Prostate gland (tissue), 2 donors: Measurements from ENCODE around the gene SH2B3. TPM values are rescaled to one million over a fixed set of nuclear protein-coding genes. Genes with fewer than 3 reads are reported as not detected.

Source experiments
- DNase-seq: peaks from one replicate; pipeline ENCODE4 v3.0.0-alpha.2; 2019; ENCODE audit warnings: low spot score
- H3K27ac ChIP-seq, 2 donors: fragments of 200-600 bp; sonication (generic); 2 replicates each; pipeline ENCODE4 v1.5.1; 2017 to 2019
- H3K27me3 ChIP-seq: fragments of 200-600 bp; sonication (generic); replicated peaks from 2 replicates; pipeline ENCODE4 v1.5.1; 2019; ENCODE audit not compliant: insufficient read depth
- H3K36me3 ChIP-seq, 2 donors: fragments of 200-600 bp; sonication (generic); 1 replicate in 1 of 2; 2 replicates in 1 of 2; pipeline versions ENCODE4 v1.5.1 to v1.8.1; 2017 to 2019
- H3K4me1 ChIP-seq: fragments of 200-600 bp; sonication (generic); replicated peaks from 2 replicates; pipeline ENCODE4 v1.5.1; 2019
- H3K4me3 ChIP-seq, 2 donors: fragments of 200-600 bp; sonication (generic); 2 replicates each; pipeline ENCODE4 v1.5.1; 2017 to 2019
- H3K9me3 ChIP-seq: fragments of 200-600 bp; sonication (generic); 2 replicates; pipeline ENCODE4 v1.5.1; 2017
- POLR2A ChIP-seq: fragments of 450-650 bp; IDR thresholded peaks from one replicate; pipeline ENCODE4 v1.6.1; 2016; ENCODE audit warnings: antibody characterized with exemption, mild to moderate bottlenecking
- POLR2AphosphoS5 ChIP-seq: sonication (generic); formaldehyde crosslinking; IDR thresholded peaks from one replicate; pipeline ENCODE4 v1.6.1; 2017; ENCODE audit warnings: antibody characterized with exemption
- WGBS: methylation state at CpG from one replicate; pipeline ENCODE4 v1.1.5; 2018; 5-methylcytosine and 5-hydroxymethylcytosine counted together
- intact Hi-C: fragments of 100-400 bp; cut with DNase I; formaldehyde crosslinking; loops from one replicate; pipeline ENCODE4 v1.14.2; 2022
- total RNA-seq, 2 donors: library from RNA; depleted of rRNA; stranded (reverse); fragments of >200 nt; gene quantifications; one replicate each; pipeline ENCODE4 v1.1.0, GENCODE V29; 2016
- TF ChIP-seq, protein P1 (sequence below), 4 experiments: fragments of 200-600 bp in 2 of 4; fragments of 450-650 bp in 2 of 4; sonication (generic) in 2 of 4; IDR thresholded peaks; 1 replicate in 3 of 4; 2 replicates in 1 of 4; pipeline ENCODE4 v1.5.1; 2016 to 2019; ENCODE audit warnings: antibody characterized with exemption in 4 of 4, mild to moderate bottlenecking in 2 of 4, moderate library complexity in 2 of 4

The SH2B3 gene
- total RNA-seq, 2 donors from 2014 or later: 13.3 to 34.8 TPM

DNA sequence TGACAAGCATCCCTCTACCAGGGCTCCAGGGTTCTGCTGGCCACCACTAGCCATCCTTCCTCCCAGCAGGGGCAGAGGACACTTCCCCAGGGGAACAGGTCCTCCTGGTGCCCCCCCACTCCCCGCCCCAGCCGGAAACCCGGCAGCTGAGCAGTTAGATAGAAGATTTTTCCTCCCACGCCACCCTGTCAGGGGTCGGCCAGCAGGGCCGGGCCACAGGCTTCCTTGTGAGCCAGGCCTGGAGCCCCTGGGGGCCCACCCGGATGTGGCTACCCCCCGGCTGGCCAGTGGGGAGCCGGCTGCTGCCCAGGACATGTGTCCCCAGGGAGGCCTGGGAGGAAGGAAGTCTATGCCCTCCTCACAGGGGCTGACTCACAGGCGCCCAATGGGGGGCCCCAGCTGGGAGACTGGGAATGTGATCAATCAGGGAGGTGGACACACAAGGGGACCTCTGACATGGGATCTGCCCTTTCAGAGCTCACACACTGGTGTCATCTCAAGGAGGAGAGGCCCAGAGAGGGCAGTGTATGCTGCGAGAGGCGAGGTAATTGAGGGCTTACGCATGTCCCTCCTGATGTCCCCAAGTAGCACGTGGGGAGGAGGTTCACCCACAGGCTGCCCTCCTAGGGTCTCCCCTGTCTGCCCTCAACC is 4.2 kb downstream of the SH2B3 start:
- 64% methylated on average over 14 of the region's 14 CpGs for WGBS
- H3K4me1 ChIP-seq: peaks cover 5% of the 10 kb centered on the region
- no peak overlapping the region for H3K4me3 ChIP-seq
- TF ChIP-seq, protein P1, sequence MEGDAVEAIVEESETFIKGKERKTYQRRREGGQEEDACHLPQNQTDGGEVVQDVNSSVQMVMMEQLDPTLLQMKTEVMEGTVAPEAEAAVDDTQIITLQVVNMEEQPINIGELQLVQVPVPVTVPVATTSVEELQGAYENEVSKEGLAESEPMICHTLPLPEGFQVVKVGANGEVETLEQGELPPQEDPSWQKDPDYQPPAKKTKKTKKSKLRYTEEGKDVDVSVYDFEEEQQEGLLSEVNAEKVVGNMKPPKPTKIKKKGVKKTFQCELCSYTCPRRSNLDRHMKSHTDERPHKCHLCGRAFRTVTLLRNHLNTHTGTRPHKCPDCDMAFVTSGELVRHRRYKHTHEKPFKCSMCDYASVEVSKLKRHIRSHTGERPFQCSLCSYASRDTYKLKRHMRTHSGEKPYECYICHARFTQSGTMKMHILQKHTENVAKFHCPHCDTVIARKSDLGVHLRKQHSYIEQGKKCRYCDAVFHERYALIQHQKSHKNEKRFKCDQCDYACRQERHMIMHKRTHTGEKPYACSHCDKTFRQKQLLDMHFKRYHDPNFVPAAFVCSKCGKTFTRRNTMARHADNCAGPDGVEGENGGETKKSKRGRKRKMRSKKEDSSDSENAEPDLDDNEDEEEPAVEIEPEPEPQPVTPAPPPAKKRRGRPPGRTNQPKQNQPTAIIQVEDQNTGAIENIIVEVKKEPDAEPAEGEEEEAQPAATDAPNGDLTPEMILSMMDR (IDR thresholded peaks at IDR 0.05): no peak
- TF ChIP-seq POLR2AphosphoS5 (no peak), POLR2A (no peak)
- intact Hi-C loops: loop anchor here (5.0 kb wide), 1 partner anchor 42 kb away; no protein-coding TSS in a partner anchor
- H3K9me3 ChIP-seq: no peaks in the 10 kb centered on the region
- no peaks in the 10 kb centered on the region for H3K36me3 ChIP-seq
- DNase-seq: no peak
- H3K27ac ChIP-seq: peak overlapping the region; percentile 31 to 54
- no peaks in the 10 kb centered on the region for H3K27me3 ChIP-seq

- Histone ChIP-seq H3K36me3 (no peaks in the 10 kb centered on the region), H3K27ac (peak overlapping the region; percentile 31 to 54), H3K27me3 (no peaks in the 10 kb centered on the region), H3K4me3 (no peak overlapping the region), H3K4me1 (no peaks in the 10 kb centered on the region), H3K9me3 (no peaks in the 10 kb centered on the region)
- no peak for DNase-seq
- TF ChIP-seq, protein P1 (IDR thresholded peaks at IDR 0.05): no peak
- TF ChIP-seq POLR2A (no peak), POLR2AphosphoS5 (no peak)
- WGBS: 82% methylated on average over 12 of the region's 12 CpGs
- intact Hi-C loops: no loop called here
Measured at GRCh38 chr12:111410431-111411184, 4.9 kb downstream of the SH2B3 start.

DNA sequence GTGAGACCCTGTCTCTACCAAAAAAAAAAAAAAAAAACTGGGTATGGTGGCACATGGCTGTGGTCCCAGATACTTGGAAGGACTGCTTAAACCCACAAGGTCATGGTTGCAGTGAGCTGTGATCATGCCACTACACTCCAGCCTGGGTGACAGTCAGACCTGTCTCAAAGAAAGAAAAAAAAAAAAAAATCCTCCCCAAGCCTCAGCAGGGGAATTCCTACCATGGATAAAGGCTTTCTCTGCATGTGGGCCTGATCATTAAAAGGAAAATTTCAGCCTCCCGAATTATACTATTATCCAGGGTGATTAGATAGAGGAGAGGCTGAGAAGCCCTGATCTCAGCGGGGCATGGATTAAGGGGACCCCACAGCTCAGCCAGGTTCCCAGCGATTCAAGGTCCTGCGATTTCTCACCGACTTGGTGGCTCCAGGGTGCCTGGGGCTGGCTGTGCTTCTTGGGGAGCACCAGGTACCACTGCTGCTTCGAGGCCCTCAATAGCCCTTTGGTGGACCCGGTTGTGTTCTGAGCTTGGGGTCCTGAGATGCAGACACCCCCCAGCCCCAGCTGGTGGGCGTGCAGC is 5.6 kb downstream of the SH2B3 start:
- no peaks in the 10 kb centered on the region for H3K4me1 ChIP-seq
- H3K4me3 ChIP-seq: no peak overlapping the region

GRCh38 chr12:111412007-111412829 is 6.5 kb downstream of the SH2B3 start:
- Histone ChIP-seq H3K36me3 (no peaks in the 10 kb centered on the region), H3K27me3 (no peaks in the 10 kb centered on the region), H3K27ac (no peak overlapping the region), H3K4me3 (no peak overlapping the region), H3K4me1 (no peaks in the 10 kb centered on the region), H3K9me3 (no peaks in the 10 kb centered on the region)
- no peak for DNase-seq
- TF ChIP-seq POLR2AphosphoS5 (no peak), POLR2A (no peak)
- TF ChIP-seq, protein P1 (IDR thresholded peaks at IDR 0.05): no peak
- WGBS: 63% methylated on average over 15 of the region's 15 CpGs
- intact Hi-C loops: no loop called here

More for the DNA sequence above, 5.6 kb downstream of the SH2B3 start:
- Histone ChIP-seq H3K36me3 (no peaks in the 10 kb centered on the region), H3K27me3 (no peaks in the 10 kb centered on the region), H3K27ac (no peak overlapping the region), H3K9me3 (no peaks in the 10 kb centered on the region)
- TF ChIP-seq POLR2AphosphoS5: no peak
- TF ChIP-seq, protein P1 (IDR thresholded peaks at IDR 0.05): no peak
- TF ChIP-seq POLR2A: no peak
- DNase-seq: no peak
- intact Hi-C loops: no loop called here
- 82% methylated on average over 8 of the region's 8 CpGs for WGBS
